ENCODE results near the gene KRT23. TPM values are rescaled to one million over a fixed set of nuclear protein-coding genes. Genes with fewer than 3 reads are reported as not detected.
"Not testable (repeated sequence)": the region's sequence is repeated elsewhere in the genome, so short reads cannot be mapped to it uniquely, and the experiment has no call there.

The KRT23 gene
- total RNA-seq, 1 donor from 2014 or later, result 0.60 TPM

- peak overlapping the region; percentile 95 for H3K27ac ChIP-seq
- H3K9ac ChIP-seq, result no peak overlapping the region
- no peak for DNase-seq (ENCODE audit: low spot score)
- H3K27me3 Mint-ChIP-seq (ENCODE audit: insufficient read depth, low read depth), result no peaks in the 10 kb centered on the region
- peak overlapping the region; percentile 58 for H3K4me2 ChIP-seq
- H3K4me3 Mint-ChIP-seq, result no peak overlapping the region
- H3K9me3 Mint-ChIP-seq, result no peaks in the 10 kb centered on the region
- no peaks in the 10 kb centered on the region for H4K20me1 ChIP-seq (ENCODE audit: low read depth)
- H3K4me1 ChIP-seq, result peaks cover 39% of the 10 kb centered on the region
- TF ChIP-seq EZH2 (IDR thresholded peaks at IDR 0.05), result no peak
- TF ChIP-seq CTCF (IDR thresholded peaks at IDR 0.05), result no peak
- no peak for TF ChIP-seq EZH2phosphoT487 (IDR thresholded peaks at IDR 0.05)
- H3F3A ChIP-seq (ENCODE audit: low read depth), result peaks cover 24% of the 10 kb centered on the region
- no peaks in the 10 kb centered on the region for H3K36me3 ChIP-seq
- H3K36me3 Mint-ChIP-seq, result no peaks in the 10 kb centered on the region
- no peak overlapping the region for H2AFZ ChIP-seq (replicated peaks)
- H3K4me1 Mint-ChIP-seq, result peaks cover 19% of the 10 kb centered on the region
- no peaks in the 10 kb centered on the region for H3K27me3 ChIP-seq
- no peaks in the 10 kb centered on the region for H3K79me2 ChIP-seq (ENCODE audit: low read depth)
- H3K27ac Mint-ChIP-seq, result no peak overlapping the region
- no peak overlapping the region for H3K4me3 ChIP-seq
- H3K9me3 ChIP-seq (ENCODE audit: low read depth), result no peaks in the 10 kb centered on the region
Measured at GRCh38 chr17:40931311-40931710, 6.1 kb downstream of the KRT23 start.

- Mint-ChIP-seq H3K36me3 (no peaks in the 10 kb centered on the region), H3K27me3 (ENCODE audit: insufficient read depth, low read depth) (peaks cover 2% of the 10 kb centered on the region), H3K27ac (no peak overlapping the region), H3K9me3 (no peaks in the 10 kb centered on the region), H3K4me3 (no peak overlapping the region), H3K4me1 (peaks cover 12% of the 10 kb centered on the region)
- no peaks in the 10 kb centered on the region for H3K36me3 ChIP-seq
- H3F3A ChIP-seq (ENCODE audit: low read depth), result peaks cover 2% of the 10 kb centered on the region
- no peaks in the 10 kb centered on the region for H4K20me1 ChIP-seq (ENCODE audit: low read depth)
- peaks cover 17% of the 10 kb centered on the region for H3K4me1 ChIP-seq
- H3K4me3 ChIP-seq, result no peak overlapping the region
- H2AFZ ChIP-seq (replicated peaks), result no peak overlapping the region
- no peaks in the 10 kb centered on the region for H3K79me2 ChIP-seq (ENCODE audit: low read depth)
- TF ChIP-seq EZH2 (IDR thresholded peaks at IDR 0.05), result no peak
- TF ChIP-seq EZH2phosphoT487 (IDR thresholded peaks at IDR 0.05), result no peak
- H3K9ac ChIP-seq, result no peak overlapping the region
- no peak overlapping the region for H3K4me2 ChIP-seq
- no peaks in the 10 kb centered on the region for H3K9me3 ChIP-seq (ENCODE audit: low read depth)
- no peaks in the 10 kb centered on the region for H3K27me3 ChIP-seq
- DNase-seq (ENCODE audit: low spot score), result no peak
- H3K27ac ChIP-seq, result no peak overlapping the region
Measured at GRCh38 chr17:40926341-40926740, 11.1 kb downstream of the KRT23 start.

GRCh38 chr17:40922239-40922638, 15.2 kb downstream of the KRT23 start:
- H3K4me3 Mint-ChIP-seq, result no peak overlapping the region
- Histone ChIP-seq H3F3A (ENCODE audit: low read depth) (no peaks in the 10 kb centered on the region), H3K9me3 (ENCODE audit: low read depth) (no peaks in the 10 kb centered on the region), H3K4me2 (no peak overlapping the region), H3K79me2 (ENCODE audit: low read depth) (no peaks in the 10 kb centered on the region), H3K4me3 (no peak overlapping the region), H4K20me1 (ENCODE audit: low read depth) (no peaks in the 10 kb centered on the region), H3K4me1 (peaks cover 6% of the 10 kb centered on the region), H2AFZ (replicated peaks) (no peak overlapping the region), H3K27ac (no peak overlapping the region), H3K9ac (no peak overlapping the region), H3K27me3 (no peaks in the 10 kb centered on the region), H3K36me3 (no peaks in the 10 kb centered on the region)
- H3K4me1 Mint-ChIP-seq, result peaks cover 12% of the 10 kb centered on the region
- DNase-seq (ENCODE audit: low spot score), result no peak
- TF ChIP-seq CTCF (IDR thresholded peaks at IDR 0.05), result no peak
- no peak for TF ChIP-seq EZH2phosphoT487 (IDR thresholded peaks at IDR 0.05)
- no peak for TF ChIP-seq EZH2 (IDR thresholded peaks at IDR 0.05)
- peak overlapping the region; percentile 14 for H3K27ac Mint-ChIP-seq
- no peaks in the 10 kb centered on the region for H3K36me3 Mint-ChIP-seq
- no peaks in the 10 kb centered on the region for H3K9me3 Mint-ChIP-seq
- peaks cover 4% of the 10 kb centered on the region for H3K27me3 Mint-ChIP-seq (ENCODE audit: insufficient read depth, low read depth)

- H3F3A ChIP-seq (ENCODE audit: low read depth), result no peaks in the 10 kb centered on the region
- no peak overlapping the region for H3K27ac Mint-ChIP-seq
- H3K4me2 ChIP-seq, result no peak overlapping the region
- peaks cover 10% of the 10 kb centered on the region for H3K4me1 Mint-ChIP-seq
- H3K27me3 ChIP-seq, result no peaks in the 10 kb centered on the region
- no peak overlapping the region for H3K4me3 ChIP-seq
- peaks cover 4% of the 10 kb centered on the region for H3K27me3 Mint-ChIP-seq (ENCODE audit: insufficient read depth, low read depth)
- no peak for TF ChIP-seq EZH2 (IDR thresholded peaks at IDR 0.05)
- no peak for TF ChIP-seq EZH2phosphoT487 (IDR thresholded peaks at IDR 0.05)
- TF ChIP-seq CTCF (IDR thresholded peaks at IDR 0.05), result no peak
- H2AFZ ChIP-seq (replicated peaks), result no peak overlapping the region
- no peaks in the 10 kb centered on the region for H3K36me3 Mint-ChIP-seq
- H3K27ac ChIP-seq, result no peak overlapping the region
- DNase-seq (ENCODE audit: low spot score), result no peak
- no peaks in the 10 kb centered on the region for H3K79me2 ChIP-seq (ENCODE audit: low read depth)
- H3K36me3 ChIP-seq, result no peaks in the 10 kb centered on the region
- H3K9me3 ChIP-seq (ENCODE audit: low read depth), result no peaks in the 10 kb centered on the region
- H3K9ac ChIP-seq, result no peak overlapping the region
- peaks cover 2% of the 10 kb centered on the region for H3K4me1 ChIP-seq
- no peaks in the 10 kb centered on the region for H3K9me3 Mint-ChIP-seq
- no peak overlapping the region for H3K4me3 Mint-ChIP-seq
- H4K20me1 ChIP-seq (ENCODE audit: low read depth), result no peaks in the 10 kb centered on the region
Measured at GRCh38 chr17:40921026-40921425, 16.4 kb downstream of the KRT23 start.

- not testable (repeated sequence) for H3K27me3 Mint-ChIP-seq (ENCODE audit: insufficient read depth, low read depth); H3K9me3 Mint-ChIP-seq; H3K27me3 ChIP-seq; H3K36me3 ChIP-seq; H3K9ac ChIP-seq; H2AFZ ChIP-seq (replicated peaks); H3K4me3 Mint-ChIP-seq; DNase-seq (ENCODE audit: low spot score); H3K27ac Mint-ChIP-seq; H3K4me1 Mint-ChIP-seq; H3K4me3 ChIP-seq; H3K4me1 ChIP-seq; H3F3A ChIP-seq (ENCODE audit: low read depth); H3K27ac ChIP-seq; H3K4me2 ChIP-seq; H3K9me3 ChIP-seq (ENCODE audit: low read depth); H4K20me1 ChIP-seq (ENCODE audit: low read depth); H3K79me2 ChIP-seq (ENCODE audit: low read depth); H3K36me3 Mint-ChIP-seq
Measured at GRCh38 chr17:40917116-40917515, 20.3 kb downstream of the KRT23 start.

Measured in neural progenitor cell (in vitro differentiated cells).